ENCODE data around the gene S100A2.

S100A2 gene

DNA sequence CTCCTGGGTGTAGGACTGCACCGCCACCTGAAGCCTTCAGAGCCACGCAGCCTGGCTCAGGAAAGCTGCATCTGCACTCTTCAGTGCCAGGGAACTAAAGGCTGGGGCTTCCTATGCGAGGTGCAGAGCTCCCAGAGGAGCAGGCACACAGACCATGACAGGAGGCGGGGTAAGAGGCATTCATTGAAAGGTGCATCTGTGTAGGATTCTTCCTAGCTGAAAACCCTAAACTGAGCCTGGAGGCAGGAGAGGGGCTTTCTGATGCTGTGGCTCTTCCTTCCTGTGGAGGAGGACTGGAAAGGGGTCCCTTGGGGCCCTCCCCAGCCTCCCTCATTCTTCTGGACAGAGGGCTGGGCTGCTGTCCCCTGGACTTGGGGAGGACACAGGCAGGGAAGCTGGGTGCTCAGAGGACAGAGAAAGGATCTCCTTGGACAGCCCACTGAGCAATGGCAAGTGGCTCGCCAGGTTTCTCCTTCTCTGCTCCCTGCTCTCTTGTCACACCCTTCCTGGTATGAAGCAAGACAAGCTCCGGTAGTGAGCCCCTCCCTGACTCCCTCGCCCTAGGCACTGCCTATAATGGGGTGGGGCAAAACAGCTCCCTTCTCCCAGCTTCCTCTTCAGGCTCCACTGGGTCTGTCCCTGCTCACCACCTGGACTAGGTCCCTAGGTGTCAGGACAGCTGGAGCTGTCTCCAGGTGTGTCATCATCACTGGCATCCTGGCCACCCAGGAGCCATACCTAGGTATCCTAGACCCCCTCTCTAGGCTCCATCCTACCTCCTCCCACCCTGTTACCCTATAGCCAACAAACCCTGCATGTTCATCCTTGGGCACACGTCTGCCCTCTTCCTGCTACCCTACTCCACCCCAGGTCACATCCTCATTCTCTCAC, 49.9 kb downstream of the S100A2 start:
- no peak overlapping the region for H3K4me3 ChIP-seq (ENCODE audit: low read depth, low read length)
- H3K27me3 ChIP-seq (ENCODE audit: insufficient read depth, low read depth, severe bottlenecking) = no peaks in the 10 kb centered on the region
- TF ChIP-seq, protein P1, sequence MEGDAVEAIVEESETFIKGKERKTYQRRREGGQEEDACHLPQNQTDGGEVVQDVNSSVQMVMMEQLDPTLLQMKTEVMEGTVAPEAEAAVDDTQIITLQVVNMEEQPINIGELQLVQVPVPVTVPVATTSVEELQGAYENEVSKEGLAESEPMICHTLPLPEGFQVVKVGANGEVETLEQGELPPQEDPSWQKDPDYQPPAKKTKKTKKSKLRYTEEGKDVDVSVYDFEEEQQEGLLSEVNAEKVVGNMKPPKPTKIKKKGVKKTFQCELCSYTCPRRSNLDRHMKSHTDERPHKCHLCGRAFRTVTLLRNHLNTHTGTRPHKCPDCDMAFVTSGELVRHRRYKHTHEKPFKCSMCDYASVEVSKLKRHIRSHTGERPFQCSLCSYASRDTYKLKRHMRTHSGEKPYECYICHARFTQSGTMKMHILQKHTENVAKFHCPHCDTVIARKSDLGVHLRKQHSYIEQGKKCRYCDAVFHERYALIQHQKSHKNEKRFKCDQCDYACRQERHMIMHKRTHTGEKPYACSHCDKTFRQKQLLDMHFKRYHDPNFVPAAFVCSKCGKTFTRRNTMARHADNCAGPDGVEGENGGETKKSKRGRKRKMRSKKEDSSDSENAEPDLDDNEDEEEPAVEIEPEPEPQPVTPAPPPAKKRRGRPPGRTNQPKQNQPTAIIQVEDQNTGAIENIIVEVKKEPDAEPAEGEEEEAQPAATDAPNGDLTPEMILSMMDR (IDR thresholded peaks at IDR 0.05; ENCODE audit: low read depth, low read length) = no peak
- DNase-seq = no peak
- no peaks in the 10 kb centered on the region for H3K9me3 ChIP-seq (ENCODE audit: severe bottlenecking)
- H3K36me3 ChIP-seq = no peaks in the 10 kb centered on the region
- H3K27ac ChIP-seq = no peak overlapping the region; the same call in 1 of the 2 replicates

DNA sequence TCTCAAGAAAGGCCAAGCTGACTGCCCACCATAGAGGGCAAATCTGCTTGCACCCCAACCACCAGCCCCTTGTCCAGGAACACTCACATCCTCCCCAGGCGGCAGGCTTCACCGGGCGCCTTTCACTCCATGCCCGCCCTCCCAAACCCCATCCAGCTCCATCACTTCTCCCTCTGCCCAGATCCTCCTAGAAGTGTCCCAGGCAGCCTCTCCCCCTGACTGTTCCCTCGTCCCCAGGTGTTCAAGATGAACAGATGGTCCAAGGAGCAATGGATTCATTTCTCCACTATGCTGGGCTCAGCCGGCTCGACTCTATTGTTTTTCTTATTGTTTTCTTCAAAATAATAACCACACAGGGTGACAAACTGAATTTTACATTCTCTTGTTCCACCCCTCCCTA, 52.0 kb downstream of the S100A2 start:
- TF ChIP-seq, protein P1 (IDR thresholded peaks at IDR 0.05; ENCODE audit: low read depth, low read length) = no peak
- H3K9me3 ChIP-seq (ENCODE audit: severe bottlenecking) = no peaks in the 10 kb centered on the region
- no peaks in the 10 kb centered on the region for H3K27me3 ChIP-seq (ENCODE audit: insufficient read depth, low read depth, severe bottlenecking)
- H3K36me3 ChIP-seq = no peaks in the 10 kb centered on the region
- no peak overlapping the region for H3K4me3 ChIP-seq (ENCODE audit: low read depth, low read length)
- no peak for DNase-seq
- no peak overlapping the region for H3K27ac ChIP-seq

- no peaks in the 10 kb centered on the region for H3K27me3 ChIP-seq (ENCODE audit: insufficient read depth, low read depth, severe bottlenecking)
- H3K9me3 ChIP-seq (ENCODE audit: severe bottlenecking) = no peaks in the 10 kb centered on the region
- no peak overlapping the region for H3K27ac ChIP-seq
- TF ChIP-seq, protein P1 (IDR thresholded peaks at IDR 0.05; ENCODE audit: low read depth, low read length) = peak; percentile 43; the same call in 1 of the 2 replicates
- no peaks in the 10 kb centered on the region for H3K36me3 ChIP-seq
- DNase-seq = peak; percentile 43
- H3K4me3 ChIP-seq (ENCODE audit: low read depth, low read length) = no peak overlapping the region
Measured at GRCh38 chr1:153513023-153513422, 52.6 kb downstream of the S100A2 start.

All from WERI-Rb-1 (cell line).